Measurements from ENCODE around the gene ZNF862. TPM values are rescaled to one million over a fixed set of nuclear protein-coding genes. Genes with fewer than 3 reads are reported as not detected.
A peak's percentile ranks its signal among the peaks of the same experiment; 100 is the strongest.

Gene ZNF862
- total and polyA plus RNA-seq, 2 of the 13 experiments (the other 11 are each of a cell fraction or from before 2014, with no cell fraction given): 0.89 to 2.0 TPM

- TF ChIP-seq ZNF747 (CRISPR knock-in tag; IDR thresholded peaks at IDR 0.05; ENCODE audit: borderline replicate concordance): 0 out of 2 replicates have a peak, but pooled peaks have one; percentile 3
- TF ChIP-seq MEIS1 (CRISPR knock-in tag; IDR thresholded peaks at IDR 0.05; ENCODE audit: borderline replicate concordance): peak; percentile 92; the same call in 1 of the 2 replicates
- peak; percentile 34; the same call in 1 of the 2 replicates for TF ChIP-seq CSRNP1 (CRISPR knock-in tag; IDR thresholded peaks at IDR 0.05)
- TF ChIP-seq IKZF1 (IDR thresholded peaks at IDR 0.05): no peak
- no peak for TF ChIP-seq ZNF17 (CRISPR knock-in tag; IDR thresholded peaks at IDR 0.05)
- TF ChIP-seq ZNF704 (CRISPR knock-in tag; IDR thresholded peaks at IDR 0.05; ENCODE audit: borderline replicate concordance): no peak
- no peak; the same call in 1 of the 2 replicates for TF ChIP-seq HMGXB3 (CRISPR knock-in tag; IDR thresholded peaks at IDR 0.05; ENCODE audit: borderline replicate concordance)
- TF ChIP-seq ATF2 (CRISPR knock-in tag; IDR thresholded peaks at IDR 0.05): no peak
- TF ChIP-seq GATAD1 (CRISPR knock-in tag; IDR thresholded peaks at IDR 0.05): no peak
- 0 out of 2 replicates have a peak, but pooled peaks have one; percentile 71 for TF ChIP-seq TMF1 (CRISPR knock-in tag; IDR thresholded peaks at IDR 0.05; ENCODE audit: low read depth)
- no peak for TF ChIP-seq FOXO1 (CRISPR knock-in tag; IDR thresholded peaks at IDR 0.05)
- 0 out of 2 replicates have a peak, but pooled peaks have one; percentile 4 for TF ChIP-seq ZNF878 (CRISPR knock-in tag; IDR thresholded peaks at IDR 0.05)
- 0 out of 2 replicates have a peak, but pooled peaks have one; percentile 11 for TF ChIP-seq NFKB2 (CRISPR knock-in tag; IDR thresholded peaks at IDR 0.05; ENCODE audit: borderline replicate concordance)
- peak; percentile 73; the same call in 1 of the 2 replicates for TF ChIP-seq ZNF564 (CRISPR knock-in tag; IDR thresholded peaks at IDR 0.05)
- TF ChIP-seq NFYB (CRISPR knock-in tag; IDR thresholded peaks at IDR 0.05): peak; percentile 76
- TF ChIP-seq ZNF501 (CRISPR knock-in tag; IDR thresholded peaks at IDR 0.05): 0 out of 2 replicates have a peak, but pooled peaks have one; percentile 24
- TF ChIP-seq ELF1 (CRISPR knock-in tag; IDR thresholded peaks at IDR 0.05): no peak
- TF ChIP-seq ZBTB37 (CRISPR knock-in tag; IDR thresholded peaks at IDR 0.05): no peak
These were observed 35.1 kb downstream of the ZNF862 start, which contains the start of gene ATP6V0E2 (continued) for GRCh38 chr7:149873074-149873969.
